ENCODE measurements around the gene MYRIP.

The MYRIP gene

GRCh38 chr3:40254891-40255290, 445.5 kb downstream of the MYRIP start:
- Histone ChIP-seq H3K36me3 (ENCODE audit: low read length) (no peaks in the 10 kb centered on the region), H3K79me2 (ENCODE audit: insufficient read depth, low read length) (no peaks in the 10 kb centered on the region), H3F3A (ENCODE audit: insufficient read depth) (no peaks in the 10 kb centered on the region), H3K27ac (ENCODE audit: low read depth, low read length) (no peak overlapping the region), H2AFZ (ENCODE audit: low read depth, low read length, severe bottlenecking) (no peak overlapping the region), H3K27me3 (ENCODE audit: low read length) (no peaks in the 10 kb centered on the region), H3K4me2 (ENCODE audit: low read depth, low read length, poor library complexity, severe bottlenecking) (no peak overlapping the region), H3K4me3 (ENCODE audit: insufficient read depth, low read length, poor library complexity, severe bottlenecking) (no peak overlapping the region), H4K20me1 (ENCODE audit: low read depth, low read length) (no peaks in the 10 kb centered on the region), H3K9me2 (replicated peaks; ENCODE audit: insufficient read depth, low read length) (no peaks in the 10 kb centered on the region), H3K9me3 (ENCODE audit: insufficient read depth, low read length) (no peaks in the 10 kb centered on the region), H3K9ac (ENCODE audit: low read length) (no peak overlapping the region)
- TF ChIP-seq CTCF (IDR thresholded peaks at IDR 0.05; ENCODE audit: insufficient read depth, low read length, poor library complexity, severe bottlenecking) (no peak), EZH2phosphoT487 (conservative IDR thresholded peaks at IDR 0.05; ENCODE audit: low read length) (no peak)

- Histone ChIP-seq H2AFZ (ENCODE audit: low read depth, low read length, severe bottlenecking) (no peak overlapping the region), H4K20me1 (ENCODE audit: low read depth, low read length) (no peaks in the 10 kb centered on the region), H3K79me2 (ENCODE audit: insufficient read depth, low read length) (no peaks in the 10 kb centered on the region), H3F3A (ENCODE audit: insufficient read depth) (no peaks in the 10 kb centered on the region), H3K9me2 (replicated peaks; ENCODE audit: insufficient read depth, low read length) (no peaks in the 10 kb centered on the region), H3K4me2 (ENCODE audit: low read depth, low read length, poor library complexity, severe bottlenecking) (no peak overlapping the region), H3K9me3 (ENCODE audit: insufficient read depth, low read length) (no peaks in the 10 kb centered on the region), H3K9ac (ENCODE audit: low read length) (no peak overlapping the region), H3K36me3 (ENCODE audit: low read length) (no peaks in the 10 kb centered on the region), H3K4me3 (ENCODE audit: insufficient read depth, low read length, poor library complexity, severe bottlenecking) (no peak overlapping the region), H3K27me3 (ENCODE audit: low read length) (no peaks in the 10 kb centered on the region), H3K27ac (ENCODE audit: low read depth, low read length) (no peak overlapping the region)
- TF ChIP-seq EZH2phosphoT487 (conservative IDR thresholded peaks at IDR 0.05; ENCODE audit: low read length) (no peak), CTCF (IDR thresholded peaks at IDR 0.05; ENCODE audit: insufficient read depth, low read length, poor library complexity, severe bottlenecking) (no peak)
These were observed 446.1 kb downstream of the MYRIP start for GRCh38 chr3:40255532-40255931.

- H3K9me2 ChIP-seq (replicated peaks; ENCODE audit: insufficient read depth, low read length): no peaks in the 10 kb centered on the region
- H3F3A ChIP-seq (ENCODE audit: insufficient read depth): no peaks in the 10 kb centered on the region
- no peaks in the 10 kb centered on the region for H4K20me1 ChIP-seq (ENCODE audit: low read depth, low read length)
- no peaks in the 10 kb centered on the region for H3K79me2 ChIP-seq (ENCODE audit: insufficient read depth, low read length)
- TF ChIP-seq EZH2phosphoT487 (conservative IDR thresholded peaks at IDR 0.05; ENCODE audit: low read length) (no peak), CTCF (IDR thresholded peaks at IDR 0.05; ENCODE audit: insufficient read depth, low read length, poor library complexity, severe bottlenecking) (no peak)
- H3K9me3 ChIP-seq (ENCODE audit: insufficient read depth, low read length): no peaks in the 10 kb centered on the region
- H3K4me2 ChIP-seq (ENCODE audit: low read depth, low read length, poor library complexity, severe bottlenecking): no peak overlapping the region
- H2AFZ ChIP-seq (ENCODE audit: low read depth, low read length, severe bottlenecking): no peak overlapping the region
- H3K27me3 ChIP-seq (ENCODE audit: low read length): no peaks in the 10 kb centered on the region
- H3K27ac ChIP-seq (ENCODE audit: low read depth, low read length): no peak overlapping the region
- no peak overlapping the region for H3K9ac ChIP-seq (ENCODE audit: low read length)
- H3K4me3 ChIP-seq (ENCODE audit: insufficient read depth, low read length, poor library complexity, severe bottlenecking): no peak overlapping the region
- no peaks in the 10 kb centered on the region for H3K36me3 ChIP-seq (ENCODE audit: low read length)
These were observed 448.7 kb downstream of the MYRIP start for GRCh38 chr3:40258064-40258463.

All from SU-DHL-6 (cell line).